ENCODE results near the gene PCLO. TPM values are rescaled to one million over a fixed set of nuclear protein-coding genes. Genes with fewer than 3 reads are reported as not detected.

PCLO gene
- total RNA-seq, 1 donor: 0.36 TPM

- H3K4me2 ChIP-seq (ENCODE audit: insufficient read depth, low read length): peak overlapping the region; percentile 2
- H3K27me3 ChIP-seq (ENCODE audit: insufficient read depth, low read length): no peaks in the 10 kb centered on the region
- peak; percentile 80 for TF ChIP-seq CTCF (IDR thresholded peaks at IDR 0.05; ENCODE audit: extremely low read depth, low read depth, low read length)
- H2AFZ ChIP-seq (ENCODE audit: low read length): no peak overlapping the region
- no peaks in the 10 kb centered on the region for H3K79me2 ChIP-seq (ENCODE audit: insufficient read depth, low read length)
- no peak overlapping the region for H3K4me3 ChIP-seq (ENCODE audit: insufficient read depth, low read length)
- no peak for DNase-seq (ENCODE audit: insufficient read length, low spot score, missing footprints)
- H3K4me1 ChIP-seq (ENCODE audit: insufficient read depth, low read length): peaks cover 6% of the 10 kb centered on the region
- H3K9me3 ChIP-seq (ENCODE audit: low read depth, low read length): no peaks in the 10 kb centered on the region
- no peaks in the 10 kb centered on the region for H3K36me3 ChIP-seq (ENCODE audit: insufficient read depth, low read length)
- H3K27ac ChIP-seq (ENCODE audit: low read depth, low read length): no peak overlapping the region
- H4K20me1 ChIP-seq (ENCODE audit: insufficient read depth, low read length): no peaks in the 10 kb centered on the region
Measured at GRCh38 chr7:82810558-82811259, 352.0 kb downstream of the PCLO start.

- H4K20me1 ChIP-seq (ENCODE audit: insufficient read depth, low read length): no peaks in the 10 kb centered on the region
- H3K27me3 ChIP-seq (ENCODE audit: insufficient read depth, low read length): no peaks in the 10 kb centered on the region
- peaks cover 13% of the 10 kb centered on the region for H3K4me1 ChIP-seq (ENCODE audit: insufficient read depth, low read length)
- H2AFZ ChIP-seq (ENCODE audit: low read length): no peak overlapping the region
- no peaks in the 10 kb centered on the region for H3K79me2 ChIP-seq (ENCODE audit: insufficient read depth, low read length)
- TF ChIP-seq CTCF (IDR thresholded peaks at IDR 0.05; ENCODE audit: extremely low read depth, low read depth, low read length): no peak
- no peaks in the 10 kb centered on the region for H3K36me3 ChIP-seq (ENCODE audit: insufficient read depth, low read length)
- no peak overlapping the region for H3K4me3 ChIP-seq (ENCODE audit: insufficient read depth, low read length)
- no peaks in the 10 kb centered on the region for H3K9me3 ChIP-seq (ENCODE audit: low read depth, low read length)
- H3K4me2 ChIP-seq (ENCODE audit: insufficient read depth, low read length): no peak overlapping the region
- DNase-seq (ENCODE audit: insufficient read length, low spot score, missing footprints): no peak
- no peak overlapping the region for H3K27ac ChIP-seq (ENCODE audit: low read depth, low read length)
Measured at GRCh38 chr7:82808633-82809032, 354.1 kb downstream of the PCLO start.

GRCh38 chr7:82805527-82805960, 357.1 kb downstream of the PCLO start:
- Histone ChIP-seq H3K36me3 (ENCODE audit: insufficient read depth, low read length) (no peaks in the 10 kb centered on the region), H4K20me1 (ENCODE audit: insufficient read depth, low read length) (no peaks in the 10 kb centered on the region), H3K9me3 (ENCODE audit: low read depth, low read length) (no peaks in the 10 kb centered on the region), H3K27ac (ENCODE audit: low read depth, low read length) (no peak overlapping the region), H3K4me2 (ENCODE audit: insufficient read depth, low read length) (peak overlapping the region; percentile 74), H2AFZ (ENCODE audit: low read length) (peak overlapping the region; percentile 77), H3K27me3 (ENCODE audit: insufficient read depth, low read length) (no peaks in the 10 kb centered on the region), H3K4me1 (ENCODE audit: insufficient read depth, low read length) (peaks cover 13% of the 10 kb centered on the region), H3K79me2 (ENCODE audit: insufficient read depth, low read length) (no peaks in the 10 kb centered on the region), H3K4me3 (ENCODE audit: insufficient read depth, low read length) (peak overlapping the region; percentile 57)
- no peak for TF ChIP-seq CTCF (IDR thresholded peaks at IDR 0.05; ENCODE audit: extremely low read depth, low read depth, low read length)
- peak; percentile 14 for DNase-seq (ENCODE audit: insufficient read length, low spot score, missing footprints)

- Histone ChIP-seq H3K4me3 (ENCODE audit: insufficient read depth, low read length) (no peak overlapping the region), H3K27me3 (ENCODE audit: insufficient read depth, low read length) (peaks cover under 1% of the 10 kb centered on the region), H3K4me2 (ENCODE audit: insufficient read depth, low read length) (no peak overlapping the region), H3K4me1 (ENCODE audit: insufficient read depth, low read length) (peaks cover 11% of the 10 kb centered on the region), H3K36me3 (ENCODE audit: insufficient read depth, low read length) (no peaks in the 10 kb centered on the region), H2AFZ (ENCODE audit: low read length) (no peak overlapping the region), H3K9me3 (ENCODE audit: low read depth, low read length) (no peaks in the 10 kb centered on the region), H4K20me1 (ENCODE audit: insufficient read depth, low read length) (no peaks in the 10 kb centered on the region), H3K27ac (ENCODE audit: low read depth, low read length) (no peak overlapping the region), H3K79me2 (ENCODE audit: insufficient read depth, low read length) (no peaks in the 10 kb centered on the region)
- DNase-seq (ENCODE audit: insufficient read length, low spot score, missing footprints): no peak
- TF ChIP-seq CTCF (IDR thresholded peaks at IDR 0.05; ENCODE audit: extremely low read depth, low read depth, low read length): no peak
Measured at GRCh38 chr7:82803411-82803810, 359.3 kb downstream of the PCLO start.

Data from osteoblast (primary cell).